Nephron (organoid): ENCODE results near the gene GJA10.

ENCODE experiments used
- H3K27ac Mint-ChIP-seq, 3 experiments: 2 replicates each; pipeline ENCODE4 v1.8.0; 2020; ENCODE audit warnings: mixed read lengths in 3 of 3, mild to moderate bottlenecking in 2 of 3, moderate library complexity in 1 of 3
- H3K27me3 Mint-ChIP-seq: 2 replicates; pipeline ENCODE4 v1.8.0; 2021; ENCODE audit warnings: low read depth, mild to moderate bottlenecking, moderate library complexity, mixed read lengths
- H3K36me3 Mint-ChIP-seq: 2 replicates; pipeline ENCODE4 v1.8.0; 2020; ENCODE audit warnings: low read depth, mixed read lengths
- H3K4me1 Mint-ChIP-seq: 2 replicates; pipeline ENCODE4 v1.8.0; 2020; ENCODE audit warnings: mixed read lengths
- H3K4me3 Mint-ChIP-seq, 3 experiments: 2 replicates each; pipeline ENCODE4 v1.8.0; 2020; ENCODE audit warnings: mild to moderate bottlenecking in 3 of 3, mixed read lengths in 3 of 3, moderate library complexity in 2 of 3
- H3K9me3 Mint-ChIP-seq: 2 replicates; pipeline ENCODE4 v1.8.0; 2020; ENCODE audit warnings: mixed read lengths
- CTCF ChIP-seq, 3 experiments: fragments of 200-600 bp; sonication (generic); IDR thresholded peaks; one replicate each; pipeline ENCODE4 v1.5.0; 2021; ENCODE audit warnings: antibody characterized with exemption in 3 of 3; ENCODE audit not compliant: unreplicated experiment in 3 of 3

Gene GJA10

DNA sequence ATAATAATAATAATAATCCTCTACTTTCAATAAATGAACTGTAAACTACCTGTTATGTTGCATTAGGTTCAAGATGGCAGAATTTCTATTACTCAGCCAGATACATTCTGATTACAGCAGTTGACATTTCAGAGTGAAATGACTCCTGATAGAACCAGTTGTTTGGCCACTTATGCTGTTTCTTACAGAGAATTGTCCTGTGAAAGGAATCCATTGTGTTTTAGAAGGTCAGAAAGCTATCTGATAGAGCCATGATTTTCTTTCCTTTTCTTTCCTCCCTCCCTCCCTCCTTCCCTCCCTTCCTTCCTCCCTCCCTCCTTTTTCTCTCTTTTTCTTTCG, 16.6 kb downstream of the GJA10 start:
- H3K4me1 Mint-ChIP-seq, result no peaks in the 10 kb centered on the region
- H3K9me3 Mint-ChIP-seq, result peaks cover 10% of the 10 kb centered on the region
- peaks cover 4% of the 10 kb centered on the region for H3K27me3 Mint-ChIP-seq
- H3K4me3 Mint-ChIP-seq, result no peak overlapping the region
- no peaks in the 10 kb centered on the region for H3K36me3 Mint-ChIP-seq
- no peak overlapping the region for H3K27ac Mint-ChIP-seq
- no peak for TF ChIP-seq CTCF (IDR thresholded peaks at IDR 0.05; ENCODE audit: unreplicated experiment in 3 of 3)

GRCh38 chr6:89916136-89916920, 22.1 kb downstream of the GJA10 start:
- no peaks in the 10 kb centered on the region for H3K36me3 Mint-ChIP-seq
- H3K27ac Mint-ChIP-seq, result no peak overlapping the region
- peaks cover 3% of the 10 kb centered on the region for H3K27me3 Mint-ChIP-seq
- no peak overlapping the region for H3K4me3 Mint-ChIP-seq
- peaks cover 12% of the 10 kb centered on the region for H3K9me3 Mint-ChIP-seq
- H3K4me1 Mint-ChIP-seq, result no peaks in the 10 kb centered on the region
- TF ChIP-seq CTCF (IDR thresholded peaks at IDR 0.05; ENCODE audit: unreplicated experiment in 3 of 3), result no peak

DNA sequence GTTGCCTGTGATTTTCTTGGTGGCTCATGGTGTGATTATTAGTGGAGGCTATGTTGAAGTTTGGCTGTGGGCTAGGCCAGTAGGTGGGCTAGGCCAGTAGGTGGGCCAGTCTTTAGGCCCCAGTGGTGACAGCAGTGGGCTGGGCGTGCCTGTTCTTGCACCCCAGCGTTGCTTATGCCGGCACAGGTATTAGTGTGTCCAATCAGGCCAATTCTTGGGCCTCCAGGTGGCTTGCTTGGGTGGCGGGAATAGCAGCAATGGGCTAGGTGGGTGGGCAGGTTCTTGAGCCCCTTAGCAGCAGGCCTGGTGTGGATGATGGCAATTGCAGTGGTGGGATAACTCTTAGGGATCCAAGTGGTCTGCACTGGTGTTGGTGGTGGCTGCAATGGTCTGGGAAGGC, 22.9 kb downstream of the GJA10 start:
- Mint-ChIP-seq H3K9me3 (peaks cover 12% of the 10 kb centered on the region), H3K4me3 (no peak overlapping the region), H3K27ac (no peak overlapping the region), H3K4me1 (no peaks in the 10 kb centered on the region), H3K27me3 (peaks cover 3% of the 10 kb centered on the region), H3K36me3 (no peaks in the 10 kb centered on the region)
- TF ChIP-seq CTCF (IDR thresholded peaks at IDR 0.05; ENCODE audit: unreplicated experiment in 3 of 3), result no peak

GRCh38 chr6:89917801-89918366, 23.6 kb downstream of the GJA10 start:
- no peaks in the 10 kb centered on the region for H3K36me3 Mint-ChIP-seq
- no peak overlapping the region for H3K4me3 Mint-ChIP-seq
- H3K27me3 Mint-ChIP-seq, result peaks cover 3% of the 10 kb centered on the region
- no peak overlapping the region for H3K27ac Mint-ChIP-seq
- peaks cover 12% of the 10 kb centered on the region for H3K9me3 Mint-ChIP-seq
- H3K4me1 Mint-ChIP-seq, result no peaks in the 10 kb centered on the region
- TF ChIP-seq CTCF (IDR thresholded peaks at IDR 0.05; ENCODE audit: unreplicated experiment in 3 of 3), result no peak

- Mint-ChIP-seq H3K9me3 (peaks cover 8% of the 10 kb centered on the region), H3K27ac (no peak overlapping the region), H3K27me3 (peaks cover 3% of the 10 kb centered on the region), H3K4me3 (no peak overlapping the region), H3K36me3 (peaks cover 4% of the 10 kb centered on the region), H3K4me1 (no peaks in the 10 kb centered on the region)
- no peak for TF ChIP-seq CTCF (IDR thresholded peaks at IDR 0.05; ENCODE audit: unreplicated experiment in 3 of 3)
Measured at GRCh38 chr6:89921197-89921596, 26.9 kb downstream of the GJA10 start.

GRCh38 chr6:89921691-89922090, 27.4 kb downstream of the GJA10 start:
- H3K4me3 Mint-ChIP-seq, result no peak overlapping the region
- H3K27ac Mint-ChIP-seq, result no peak overlapping the region
- H3K27me3 Mint-ChIP-seq, result peaks cover 3% of the 10 kb centered on the region
- TF ChIP-seq CTCF (IDR thresholded peaks at IDR 0.05; ENCODE audit: unreplicated experiment in 3 of 3), result no peak
- H3K4me1 Mint-ChIP-seq, result no peaks in the 10 kb centered on the region
- peaks cover 7% of the 10 kb centered on the region for H3K9me3 Mint-ChIP-seq
- peaks cover 4% of the 10 kb centered on the region for H3K36me3 Mint-ChIP-seq
